Measurements from ENCODE around the gene TRMT44.

GRCh38 chr4:8469550-8469949 lies 29.0 kb downstream of the TRMT44 start:
- TF ChIP-seq CTCF (IDR thresholded peaks at IDR 0.05; ENCODE audit: borderline replicate concordance, extremely low read depth, low read length, poor library complexity, severe bottlenecking) (no peak), EZH2 (IDR thresholded peaks at IDR 0.05; ENCODE audit: borderline replicate concordance, low read depth, low read length, severe bottlenecking) (no peak)
